ENCODE data around the gene C4orf51.

Gene C4orf51

GRCh38 chr4:145776208-145776607, 96.3 kb downstream of the C4orf51 start:
- no peaks in the 10 kb centered on the region for H4K20me1 ChIP-seq (ENCODE audit: insufficient read depth, low read length, poor library complexity, severe bottlenecking)
- no peak overlapping the region for H3K4me3 ChIP-seq (ENCODE audit: low read length, poor library complexity, severe bottlenecking)
- no peaks in the 10 kb centered on the region for H3K27me3 ChIP-seq (ENCODE audit: insufficient read depth, low read length, poor library complexity, severe bottlenecking)
- no peaks in the 10 kb centered on the region for H3K9me2 ChIP-seq (replicated peaks; ENCODE audit: low read depth, low read length)
- no peaks in the 10 kb centered on the region for H3K79me2 ChIP-seq (ENCODE audit: insufficient read depth, low read length)
- peaks cover 1% of the 10 kb centered on the region for H3K4me1 ChIP-seq (ENCODE audit: insufficient read depth, low read length, poor library complexity, severe bottlenecking)
- H3K9ac ChIP-seq (ENCODE audit: low read depth, low read length, poor library complexity, severe bottlenecking) = no peak overlapping the region
- no peaks in the 10 kb centered on the region for H3K9me3 ChIP-seq (ENCODE audit: insufficient read depth, low read depth, low read length)
- H2AFZ ChIP-seq (ENCODE audit: low read length) = no peak overlapping the region
- H3F3A ChIP-seq (ENCODE audit: low read depth) = no peaks in the 10 kb centered on the region
- no peak for TF ChIP-seq CTCF (conservative IDR thresholded peaks at IDR 0.05; ENCODE audit: low read length)
- TF ChIP-seq EZH2phosphoT487 (IDR thresholded peaks at IDR 0.05; ENCODE audit: borderline replicate concordance) = no peak
- H3K4me2 ChIP-seq (ENCODE audit: low read depth, low read length, poor library complexity, severe bottlenecking) = no peak overlapping the region
- H3K36me3 ChIP-seq (ENCODE audit: insufficient read depth, low read length) = peaks cover 85% of the 10 kb centered on the region

GRCh38 chr4:145779319-145779801, 99.4 kb downstream of the C4orf51 start:
- TF ChIP-seq EZH2phosphoT487 (IDR thresholded peaks at IDR 0.05; ENCODE audit: borderline replicate concordance) (no peak), CTCF (conservative IDR thresholded peaks at IDR 0.05; ENCODE audit: low read length) (no peak)
- Histone ChIP-seq H3K9me3 (ENCODE audit: insufficient read depth, low read depth, low read length) (peaks cover 6% of the 10 kb centered on the region; the same call in 1 of the 2 replicates), H4K20me1 (ENCODE audit: insufficient read depth, low read length, poor library complexity, severe bottlenecking) (no peaks in the 10 kb centered on the region), H3K9me2 (replicated peaks; ENCODE audit: low read depth, low read length) (no peaks in the 10 kb centered on the region), H3K9ac (ENCODE audit: low read depth, low read length, poor library complexity, severe bottlenecking) (no peak overlapping the region), H3K4me1 (ENCODE audit: insufficient read depth, low read length, poor library complexity, severe bottlenecking) (peaks cover 7% of the 10 kb centered on the region), H2AFZ (ENCODE audit: low read length) (no peak overlapping the region), H3K79me2 (ENCODE audit: insufficient read depth, low read length) (no peaks in the 10 kb centered on the region), H3K27me3 (ENCODE audit: insufficient read depth, low read length, poor library complexity, severe bottlenecking) (no peaks in the 10 kb centered on the region), H3K4me3 (ENCODE audit: low read length, poor library complexity, severe bottlenecking) (no peak overlapping the region), H3F3A (ENCODE audit: low read depth) (no peaks in the 10 kb centered on the region), H3K4me2 (ENCODE audit: low read depth, low read length, poor library complexity, severe bottlenecking) (no peak overlapping the region), H3K36me3 (ENCODE audit: insufficient read depth, low read length) (peaks cover 69% of the 10 kb centered on the region)

GRCh38 chr4:145781351-145781750, 101.4 kb downstream of the C4orf51 start:
- H3K9ac ChIP-seq (ENCODE audit: low read depth, low read length, poor library complexity, severe bottlenecking) = no peak overlapping the region
- H4K20me1 ChIP-seq (ENCODE audit: insufficient read depth, low read length, poor library complexity, severe bottlenecking) = no peaks in the 10 kb centered on the region
- H2AFZ ChIP-seq (ENCODE audit: low read length) = no peak overlapping the region
- no peaks in the 10 kb centered on the region for H3K9me2 ChIP-seq (replicated peaks; ENCODE audit: low read depth, low read length)
- no peaks in the 10 kb centered on the region for H3K27me3 ChIP-seq (ENCODE audit: insufficient read depth, low read length, poor library complexity, severe bottlenecking)
- TF ChIP-seq EZH2phosphoT487 (IDR thresholded peaks at IDR 0.05; ENCODE audit: borderline replicate concordance) (no peak), CTCF (conservative IDR thresholded peaks at IDR 0.05; ENCODE audit: low read length) (no peak)
- peaks cover 58% of the 10 kb centered on the region for H3K36me3 ChIP-seq (ENCODE audit: insufficient read depth, low read length)
- H3K79me2 ChIP-seq (ENCODE audit: insufficient read depth, low read length) = no peaks in the 10 kb centered on the region
- H3K9me3 ChIP-seq (ENCODE audit: insufficient read depth, low read depth, low read length) = peaks cover 6% of the 10 kb centered on the region; the same call in 1 of the 2 replicates
- H3K4me3 ChIP-seq (ENCODE audit: low read length, poor library complexity, severe bottlenecking) = no peak overlapping the region
- H3K4me1 ChIP-seq (ENCODE audit: insufficient read depth, low read length, poor library complexity, severe bottlenecking) = peaks cover 7% of the 10 kb centered on the region
- H3K4me2 ChIP-seq (ENCODE audit: low read depth, low read length, poor library complexity, severe bottlenecking) = no peak overlapping the region
- no peaks in the 10 kb centered on the region for H3F3A ChIP-seq (ENCODE audit: low read depth)
